ENCODE results near the gene HERC4.
"Not testable (repeated sequence)": the region's sequence is repeated elsewhere in the genome, so short reads cannot be mapped to it uniquely, and the experiment has no call there.

Gene HERC4

DNA sequence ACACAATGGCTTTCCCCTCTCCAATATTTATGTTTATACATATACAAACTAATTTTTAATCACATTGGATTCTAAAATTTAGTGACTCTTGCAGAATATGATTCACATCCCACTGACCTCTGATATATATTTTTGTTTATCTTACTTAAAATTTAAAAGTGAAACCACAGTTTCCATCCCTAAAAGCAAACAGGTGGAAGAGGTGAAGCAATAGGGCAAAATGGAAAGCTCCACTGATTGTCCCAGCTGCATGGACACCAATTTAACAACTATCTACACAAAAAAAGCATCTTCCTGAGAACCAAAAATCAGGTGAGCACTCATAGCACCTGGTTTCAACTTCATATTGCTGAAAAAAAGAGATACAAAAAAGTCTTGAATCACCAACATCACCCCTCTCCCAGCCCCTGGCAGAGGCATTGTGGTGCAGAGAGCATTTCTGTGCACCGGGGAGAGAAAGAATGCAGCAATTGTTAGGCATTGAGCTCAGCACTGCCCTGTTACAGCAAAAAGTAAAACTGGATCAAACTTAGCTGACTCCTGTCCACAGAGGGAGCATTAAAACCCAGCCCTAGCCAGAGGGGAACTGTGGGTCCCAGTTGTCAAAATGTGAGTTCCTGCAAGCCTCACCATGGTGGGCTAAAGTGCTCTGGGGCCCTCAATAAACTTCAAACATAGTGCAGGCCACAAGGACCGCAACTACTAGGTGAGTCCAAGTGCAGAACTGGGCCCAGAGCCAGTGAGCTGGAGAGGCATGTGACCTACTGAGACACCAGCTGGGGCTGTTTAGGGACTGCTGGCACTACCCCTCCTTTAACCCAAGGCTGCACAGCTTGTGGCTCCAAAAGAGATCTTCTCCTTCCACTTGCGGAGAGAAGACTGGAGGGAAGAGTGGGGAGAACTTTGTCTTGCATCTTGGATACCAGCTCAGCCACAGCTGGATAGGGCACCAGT, 98.5 kb downstream of the HERC4 start:
- Mint-ChIP-seq H3K9me3 (peaks cover 5% of the 10 kb centered on the region), H3K27ac (no peak overlapping the region)

DNA sequence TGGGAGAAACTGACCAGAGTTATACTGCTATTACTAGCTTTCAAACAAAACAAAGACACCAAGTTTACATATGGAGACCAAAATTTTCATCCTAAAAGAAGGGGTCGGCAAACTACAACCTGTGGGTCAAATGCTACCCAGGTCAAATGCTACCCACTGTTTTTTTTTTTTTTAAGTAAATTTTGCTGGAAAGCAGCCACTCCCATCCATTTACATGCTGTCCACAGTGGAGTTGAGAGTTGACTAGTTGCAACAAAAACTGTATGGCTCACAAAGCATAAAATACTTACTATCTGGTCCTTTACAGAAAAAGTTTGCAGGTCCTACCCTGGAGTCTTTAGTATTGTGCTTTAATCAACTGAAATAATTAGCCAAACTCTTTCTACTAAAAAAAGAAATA, 99.2 kb downstream of the HERC4 start:
- no peak overlapping the region for H3K4me3 Mint-ChIP-seq
- peaks cover 5% of the 10 kb centered on the region for H3K9me3 Mint-ChIP-seq
- peaks cover 70% of the 10 kb centered on the region for H3K36me3 Mint-ChIP-seq (ENCODE audit: low read depth)
- no peak overlapping the region for H3K27ac Mint-ChIP-seq
- no peaks in the 10 kb centered on the region for H3K27me3 Mint-ChIP-seq
- H3K4me1 Mint-ChIP-seq (ENCODE audit: low read depth): no peaks in the 10 kb centered on the region

More for the DNA sequence above, 98.5 kb downstream of the HERC4 start:
- no peaks in the 10 kb centered on the region for H3K4me1 Mint-ChIP-seq (ENCODE audit: low read depth)
- peaks cover 70% of the 10 kb centered on the region for H3K36me3 Mint-ChIP-seq (ENCODE audit: low read depth)
- no peak overlapping the region for H3K4me3 Mint-ChIP-seq
- H3K27me3 Mint-ChIP-seq: no peaks in the 10 kb centered on the region

DNA sequence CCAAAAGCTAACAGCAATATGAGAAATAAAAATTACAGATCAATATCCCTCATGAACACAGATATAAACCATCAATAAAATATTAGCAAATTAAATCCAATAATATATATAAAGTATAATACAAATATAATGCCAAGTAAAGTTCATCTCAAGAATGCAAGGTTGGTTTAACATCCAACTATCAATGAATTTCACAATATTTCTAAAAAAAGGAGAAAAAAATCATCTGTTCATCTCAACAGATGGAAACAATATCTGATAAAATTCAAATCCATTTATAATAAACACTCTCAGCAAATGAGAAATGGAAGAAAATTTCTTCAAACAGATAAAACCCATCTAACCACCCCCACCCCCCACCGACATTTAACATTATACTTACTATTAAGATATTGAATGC, 103.8 kb downstream of the HERC4 start:
- Mint-ChIP-seq H3K27ac (no peak overlapping the region), H3K4me3 (no peak overlapping the region), H3K36me3 (ENCODE audit: low read depth) (peaks cover 72% of the 10 kb centered on the region), H3K9me3 (peaks cover 5% of the 10 kb centered on the region), H3K4me1 (ENCODE audit: low read depth) (no peaks in the 10 kb centered on the region), H3K27me3 (no peaks in the 10 kb centered on the region)

DNA sequence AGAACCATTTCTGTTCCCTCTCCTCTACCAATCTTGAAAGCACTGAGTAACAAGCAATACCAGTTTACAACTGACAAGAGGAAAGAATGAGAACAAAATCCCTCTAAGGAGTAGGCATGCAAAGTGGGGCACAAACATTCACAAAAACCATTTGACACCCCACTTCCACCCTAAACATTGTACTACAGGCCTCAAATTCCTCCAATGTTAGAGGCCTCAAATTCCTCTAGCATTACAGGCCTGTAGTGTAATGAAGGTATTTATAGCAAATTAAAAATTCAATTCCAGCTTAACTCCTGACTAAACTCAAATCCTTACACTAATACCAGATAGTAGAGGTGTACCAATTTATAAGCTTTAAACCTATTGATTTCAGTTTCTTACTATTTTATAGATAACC, 105.2 kb downstream of the HERC4 start:
- Mint-ChIP-seq H3K27ac (no peak overlapping the region), H3K27me3 (no peaks in the 10 kb centered on the region), H3K4me3 (no peak overlapping the region), H3K4me1 (ENCODE audit: low read depth) (no peaks in the 10 kb centered on the region), H3K36me3 (ENCODE audit: low read depth) (peaks cover 69% of the 10 kb centered on the region), H3K9me3 (peaks cover 5% of the 10 kb centered on the region)

DNA sequence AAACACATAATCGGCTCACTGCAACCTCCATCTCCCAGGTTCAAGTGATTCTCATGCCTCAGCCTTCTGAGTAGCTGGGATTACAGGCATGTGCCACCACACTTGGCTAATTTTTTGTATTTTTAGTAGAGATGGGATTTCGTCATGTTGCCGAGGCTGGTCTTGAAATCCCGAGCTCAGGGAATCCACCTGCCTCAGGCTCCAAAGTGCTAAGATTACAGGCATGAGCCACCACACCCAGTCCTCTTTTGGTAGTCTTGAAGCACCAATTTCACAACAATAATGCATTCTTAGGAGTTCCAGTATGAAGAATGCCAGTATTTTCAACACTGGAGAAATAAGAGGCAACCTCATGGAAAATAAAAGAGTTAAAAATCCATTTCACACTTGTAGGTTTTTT, 109.0 kb downstream of the HERC4 start:
- H3K4me3 Mint-ChIP-seq; H3K9me3 Mint-ChIP-seq; H3K27me3 Mint-ChIP-seq; H3K27ac Mint-ChIP-seq; H3K4me1 Mint-ChIP-seq (ENCODE audit: low read depth): not testable (repeated sequence)
- H3K36me3 Mint-ChIP-seq (ENCODE audit: low read depth): peaks cover 60% of the 10 kb centered on the region

DNA sequence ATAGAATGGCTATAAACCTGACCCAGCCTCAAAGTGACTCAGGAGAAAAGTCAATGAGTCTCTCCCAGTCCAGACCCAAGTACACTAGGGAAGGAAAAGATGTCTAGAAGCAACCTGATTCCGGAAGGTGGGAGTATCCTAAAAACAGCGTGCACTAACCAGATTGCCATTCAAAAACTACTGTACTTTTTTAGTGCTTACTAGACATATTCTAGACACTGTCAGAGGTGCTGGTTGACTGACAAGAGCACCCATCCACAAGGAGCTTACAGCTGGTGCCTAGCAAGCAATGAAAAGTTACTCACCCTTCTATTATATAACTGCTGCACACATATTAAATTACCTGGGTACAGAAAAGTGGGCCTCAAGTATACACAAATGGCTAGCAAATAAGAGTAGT, 109.6 kb downstream of the HERC4 start:
- Mint-ChIP-seq H3K36me3 (ENCODE audit: low read depth) (peaks cover 59% of the 10 kb centered on the region), H3K27ac (no peak overlapping the region), H3K27me3 (no peaks in the 10 kb centered on the region), H3K4me1 (ENCODE audit: low read depth) (no peaks in the 10 kb centered on the region), H3K4me3 (no peak overlapping the region), H3K9me3 (no peaks in the 10 kb centered on the region)

DNA sequence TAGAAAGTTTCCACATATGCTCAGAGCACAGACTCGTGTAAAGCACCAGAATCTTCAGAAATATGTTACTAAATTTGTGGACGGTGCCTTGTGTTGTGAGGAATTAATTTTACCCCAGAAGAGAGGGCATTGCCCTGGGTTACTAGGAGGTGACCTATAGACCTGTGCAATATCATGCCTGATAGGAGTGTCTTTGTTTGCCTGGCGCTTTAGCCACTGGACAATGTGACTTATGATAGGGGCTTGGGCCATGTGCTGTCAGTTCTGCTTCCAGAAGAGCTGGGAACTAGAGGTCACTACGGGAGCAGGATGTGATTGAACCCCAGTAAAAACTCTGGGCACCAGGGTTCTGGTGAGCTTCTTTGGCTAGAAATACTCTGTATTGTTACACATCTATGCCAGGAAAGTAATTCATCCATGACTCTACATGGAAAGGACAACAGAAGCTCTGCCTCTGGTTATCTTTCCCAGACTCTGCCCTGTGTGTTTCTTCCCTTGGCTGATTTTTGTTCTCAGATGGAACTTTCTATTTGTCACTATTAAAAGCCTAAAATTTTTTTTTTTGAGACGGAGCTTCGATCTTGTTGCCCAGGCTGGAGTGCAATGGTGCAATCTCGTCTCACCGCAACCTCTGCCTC, 115.1 kb downstream of the HERC4 start:
- no peak overlapping the region for H3K27ac Mint-ChIP-seq
- H3K27me3 Mint-ChIP-seq: no peaks in the 10 kb centered on the region
- peaks cover 32% of the 10 kb centered on the region for H3K36me3 Mint-ChIP-seq (ENCODE audit: low read depth)
- no peaks in the 10 kb centered on the region for H3K9me3 Mint-ChIP-seq
- no peaks in the 10 kb centered on the region for H3K4me1 Mint-ChIP-seq (ENCODE audit: low read depth)
- no peak overlapping the region for H3K4me3 Mint-ChIP-seq

DNA sequence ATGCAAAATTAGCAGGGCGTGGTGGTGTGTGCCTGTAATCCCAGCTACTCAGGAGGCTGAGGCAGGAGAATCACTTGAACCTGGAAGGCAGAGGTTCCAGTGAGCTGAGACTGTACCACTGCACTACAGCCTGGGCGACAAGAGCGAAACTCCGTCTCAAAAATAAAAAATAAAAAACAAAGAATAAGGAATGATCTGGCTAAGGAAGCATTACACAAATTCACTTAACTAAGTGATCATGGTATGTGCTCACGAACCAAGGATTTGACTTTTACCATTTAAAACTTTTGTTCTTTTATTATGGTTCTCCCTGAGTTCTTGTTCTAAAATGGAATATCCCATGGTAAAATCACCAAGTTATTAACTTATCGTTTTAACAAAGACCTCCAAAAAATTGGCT, 119.5 kb downstream of the HERC4 start:
- Mint-ChIP-seq H3K27me3 (no peaks in the 10 kb centered on the region), H3K27ac (no peak overlapping the region), H3K36me3 (ENCODE audit: low read depth) (peaks cover 36% of the 10 kb centered on the region), H3K9me3 (no peaks in the 10 kb centered on the region), H3K4me1 (ENCODE audit: low read depth) (no peaks in the 10 kb centered on the region), H3K4me3 (no peak overlapping the region)

DNA sequence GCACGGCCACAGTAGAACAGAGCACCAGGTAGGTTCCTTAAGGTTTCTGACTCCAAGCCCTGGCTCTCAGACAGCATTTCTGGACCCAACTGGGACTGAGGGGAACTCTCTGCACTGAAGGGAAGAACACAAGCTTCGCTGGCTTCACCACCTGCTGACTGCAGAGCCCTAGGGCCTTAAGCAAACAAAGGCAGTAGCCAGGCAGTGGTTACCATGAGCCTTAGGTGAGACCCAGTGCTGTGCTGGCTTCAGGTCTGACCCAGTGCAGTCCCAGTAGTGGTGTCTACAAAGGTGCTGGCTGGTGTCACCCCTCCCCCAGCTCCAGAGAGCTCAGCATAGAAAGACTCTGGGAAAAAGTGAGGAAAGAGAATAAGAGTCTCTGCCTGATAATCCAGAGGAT, 131.2 kb downstream of the HERC4 start:
- no peaks in the 10 kb centered on the region for H3K4me1 Mint-ChIP-seq (ENCODE audit: low read depth)
- H3K9me3 Mint-ChIP-seq: peaks cover 11% of the 10 kb centered on the region
- H3K36me3 Mint-ChIP-seq (ENCODE audit: low read depth): peaks cover 44% of the 10 kb centered on the region
- no peak overlapping the region for H3K27ac Mint-ChIP-seq
- H3K4me3 Mint-ChIP-seq: no peak overlapping the region
- H3K27me3 Mint-ChIP-seq: no peaks in the 10 kb centered on the region

DNA sequence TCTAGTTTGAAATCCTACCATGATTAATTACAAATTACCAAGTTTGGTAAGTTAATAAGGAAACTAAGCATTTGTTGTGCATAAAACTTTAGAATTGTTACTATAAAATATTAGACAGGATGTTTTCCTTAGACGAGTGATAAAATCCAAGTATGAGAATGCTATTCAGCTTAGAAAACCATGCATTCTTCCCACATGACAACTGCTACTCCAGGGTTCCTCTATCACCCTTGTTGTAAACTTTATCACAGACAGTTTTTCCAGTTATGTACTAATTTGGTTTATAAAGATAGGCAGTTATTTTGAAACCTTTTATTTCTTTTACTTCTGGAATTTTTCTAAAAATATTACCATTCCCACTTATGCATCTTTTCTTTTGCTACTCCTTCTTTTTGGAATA, 138.7 kb downstream of the HERC4 start:
- H3K4me3 Mint-ChIP-seq: no peak overlapping the region
- H3K4me1 Mint-ChIP-seq (ENCODE audit: low read depth): no peaks in the 10 kb centered on the region
- no peak overlapping the region for H3K27ac Mint-ChIP-seq
- no peaks in the 10 kb centered on the region for H3K9me3 Mint-ChIP-seq
- no peaks in the 10 kb centered on the region for H3K27me3 Mint-ChIP-seq
- H3K36me3 Mint-ChIP-seq (ENCODE audit: low read depth): peaks cover 41% of the 10 kb centered on the region

DNA sequence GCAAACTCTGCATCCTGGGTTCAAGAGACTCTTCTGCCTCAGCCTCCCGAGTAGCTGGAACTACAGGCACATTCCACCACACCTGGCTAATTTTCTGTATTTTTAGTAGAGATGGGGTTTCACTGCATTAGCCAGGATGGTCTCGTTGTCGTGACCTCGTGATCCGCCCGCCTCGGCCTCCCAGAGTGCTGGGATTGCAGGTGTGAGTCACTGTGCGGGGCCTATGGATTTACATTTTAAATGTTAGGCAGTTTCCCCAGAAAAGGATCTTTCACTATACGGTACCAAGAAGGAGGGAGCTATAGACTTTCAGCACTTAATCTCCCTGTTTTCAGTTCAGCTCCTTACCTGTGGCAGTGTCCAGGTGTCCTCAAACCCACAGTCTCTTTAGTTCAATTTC, 139.9 kb downstream of the HERC4 start:
- H3K27ac Mint-ChIP-seq: no peak overlapping the region
- no peaks in the 10 kb centered on the region for H3K4me1 Mint-ChIP-seq (ENCODE audit: low read depth)
- peaks cover 41% of the 10 kb centered on the region for H3K36me3 Mint-ChIP-seq (ENCODE audit: low read depth)
- no peak overlapping the region for H3K4me3 Mint-ChIP-seq
- H3K27me3 Mint-ChIP-seq: no peaks in the 10 kb centered on the region
- H3K9me3 Mint-ChIP-seq: no peaks in the 10 kb centered on the region

DNA sequence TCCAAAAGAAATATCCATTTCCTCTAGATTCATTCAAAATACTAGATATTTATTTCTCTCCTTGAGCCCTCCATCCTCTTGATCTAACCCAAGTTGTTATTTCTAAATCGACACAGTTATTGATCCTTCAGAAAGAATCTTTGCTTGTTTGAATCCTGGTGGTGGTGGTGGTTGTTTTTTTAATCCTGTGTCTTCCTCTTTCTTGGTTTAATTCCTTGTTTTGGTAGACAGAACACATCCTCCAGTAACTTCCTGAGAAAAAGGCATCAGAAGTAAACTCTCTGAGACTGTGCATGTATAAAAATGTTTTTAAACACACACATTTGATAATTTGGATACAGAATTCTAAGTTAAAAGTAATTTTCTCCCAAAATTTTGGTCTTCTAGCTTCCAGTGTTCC, 140.7 kb downstream of the HERC4 start:
- Mint-ChIP-seq H3K4me3 (no peak overlapping the region), H3K27ac (no peak overlapping the region), H3K27me3 (no peaks in the 10 kb centered on the region), H3K4me1 (ENCODE audit: low read depth) (no peaks in the 10 kb centered on the region), H3K36me3 (ENCODE audit: low read depth) (peaks cover 42% of the 10 kb centered on the region), H3K9me3 (no peaks in the 10 kb centered on the region)

DNA sequence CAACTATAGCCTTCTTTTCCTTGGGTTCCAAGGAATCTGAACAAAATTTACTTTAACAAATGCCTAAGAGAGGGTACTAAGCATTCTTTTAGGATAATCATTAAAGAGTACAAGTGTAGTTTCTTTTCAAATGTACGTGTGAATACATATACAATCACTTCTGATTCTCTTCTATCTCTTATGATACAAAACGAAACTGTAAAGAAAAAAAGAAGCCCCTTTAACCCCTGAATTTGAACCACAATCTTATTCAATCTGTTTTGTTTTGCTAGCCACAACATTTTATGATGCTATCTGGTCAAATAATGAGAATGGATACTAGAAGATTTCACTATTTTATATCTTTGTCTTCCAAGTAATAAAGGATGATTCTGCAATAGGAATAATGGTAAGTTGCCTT, 141.9 kb downstream of the HERC4 start:
- no peaks in the 10 kb centered on the region for H3K4me1 Mint-ChIP-seq (ENCODE audit: low read depth)
- no peaks in the 10 kb centered on the region for H3K9me3 Mint-ChIP-seq
- H3K36me3 Mint-ChIP-seq (ENCODE audit: low read depth): peaks cover 38% of the 10 kb centered on the region
- peak overlapping the region; percentile 55 for H3K27ac Mint-ChIP-seq
- H3K4me3 Mint-ChIP-seq: no peak overlapping the region
- H3K27me3 Mint-ChIP-seq: no peaks in the 10 kb centered on the region

DNA sequence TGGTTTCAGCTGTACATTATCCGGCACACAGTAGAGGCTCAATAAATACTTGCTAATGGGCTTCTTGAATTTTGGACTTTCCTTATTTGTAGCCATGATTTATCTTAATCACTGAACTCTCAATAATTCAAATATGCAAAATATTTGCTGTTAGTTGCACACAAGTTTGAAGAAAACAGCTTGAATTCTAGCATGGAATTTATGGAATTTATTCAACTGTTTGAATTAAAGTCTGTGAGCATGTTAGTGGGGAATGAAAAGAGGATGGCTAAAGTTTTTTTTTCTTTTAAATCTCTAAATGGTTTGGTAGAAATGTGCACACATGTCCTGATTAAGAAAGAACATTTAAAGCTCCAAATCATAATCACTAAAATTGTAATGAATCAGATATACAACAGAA, 148.1 kb downstream of the HERC4 start:
- Mint-ChIP-seq H3K27ac (no peak overlapping the region), H3K4me3 (no peak overlapping the region), H3K36me3 (ENCODE audit: low read depth) (peaks cover 12% of the 10 kb centered on the region), H3K27me3 (no peaks in the 10 kb centered on the region), H3K9me3 (no peaks in the 10 kb centered on the region), H3K4me1 (ENCODE audit: low read depth) (no peaks in the 10 kb centered on the region)

DNA sequence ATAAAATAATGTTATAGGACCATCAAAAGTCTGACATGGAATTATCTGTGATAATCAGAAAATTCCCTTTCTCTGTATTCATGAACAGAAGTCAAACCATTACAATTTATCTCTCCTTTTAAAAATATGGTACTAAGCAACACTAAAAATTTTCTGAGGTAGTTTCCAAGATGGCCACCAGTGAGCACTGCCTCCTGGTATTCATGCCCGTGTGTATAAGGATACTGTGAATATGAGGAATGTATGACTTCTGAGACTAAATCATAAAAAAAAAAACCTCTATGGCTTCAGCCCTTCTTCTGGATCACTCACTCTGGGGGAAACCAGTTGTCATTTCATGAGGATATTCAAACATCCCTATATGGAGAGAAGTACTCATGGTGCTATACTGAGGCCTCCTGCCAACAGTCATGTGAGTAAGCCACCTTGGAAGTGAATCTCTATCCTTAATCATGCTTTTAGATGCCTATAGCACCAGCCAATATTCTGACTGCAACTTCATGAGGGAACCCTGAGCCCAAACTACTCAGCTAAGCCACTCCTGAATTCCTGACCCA, 149.6 kb downstream of the HERC4 start:
- Mint-ChIP-seq H3K4me1 (ENCODE audit: low read depth) (no peaks in the 10 kb centered on the region), H3K36me3 (ENCODE audit: low read depth) (peaks cover 18% of the 10 kb centered on the region), H3K4me3 (no peak overlapping the region), H3K9me3 (no peaks in the 10 kb centered on the region), H3K27ac (no peak overlapping the region), H3K27me3 (no peaks in the 10 kb centered on the region)

Data from stimulated activated naive CD8-positive, alpha-beta T cell treated with anti-CD3 and anti-CD28 coated beads, Interleukin-15, Interleukin-2, amounts not matched to agents 100 ng/mL and 50 ng/mL, for 24 hours (primary cell).